CD4-positive, alpha-beta T cell treated with Interferon alpha-2 for 1 hour (primary cell): ENCODE results near the gene OR5AU1.

Source experiments
- DNase-seq, 2 donors: peaks; one replicate each; pipeline ENCODE4 v3.0.0-alpha.2; 2020 to 2022

Gene OR5AU1

GRCh38 chr14:21106176-21106497 lies 49.7 kb downstream of the OR5AU1 start:
- DNase-seq = no peak

GRCh38 chr14:21105095-21105494 lies 50.8 kb downstream of the OR5AU1 start:
- DNase-seq = no peak
